Measurements from ENCODE around the gene ZNF469. TPM values are rescaled to one million over a fixed set of nuclear protein-coding genes. Genes with fewer than 3 reads are reported as not detected.

ZNF469 gene
- total and polyA plus RNA-seq, 8 donors, result 0.14 to 2.0 (median 0.34) TPM

GRCh38 chr16:88337538-88337937 lies 45.2 kb upstream of the ZNF469 start:
- TF ChIP-seq CTCF (IDR thresholded peaks at IDR 0.05), result no peak
- WGBS, 2 donors, result 71 to 77% methylated on average over 13 of the region's 13 CpGs
- no peak for FAIRE-seq
- peak in 1 of 6 donors; percentile 12 for DNase-seq
- no peak overlapping the region for H3K4me3 ChIP-seq
- H3K9me3 ChIP-seq, result no peaks in the 10 kb centered on the region
- no peak overlapping the region for H3K27ac ChIP-seq
- no peak for ATAC-seq
- H3K27me3 ChIP-seq, result no peaks in the 10 kb centered on the region
- no peaks in the 10 kb centered on the region for H3K4me1 ChIP-seq
- intact Hi-C loops (cut with DNase I), result no loop called here
- no peaks in the 10 kb centered on the region for H3K36me3 ChIP-seq

GRCh38 chr16:88338111-88338510 lies 44.6 kb upstream of the ZNF469 start:
- no peaks in the 10 kb centered on the region for H3K27me3 ChIP-seq
- FAIRE-seq (no peak), DNase-seq (peak in 2 of 6 donors; percentile 18 to 32), ATAC-seq (no peak)
- WGBS, 2 donors, result 53 to 65% methylated on average over 16 of the region's 16 CpGs
- H3K9me3 ChIP-seq, result no peaks in the 10 kb centered on the region
- no peak overlapping the region for H3K27ac ChIP-seq
- no peak for TF ChIP-seq CTCF (IDR thresholded peaks at IDR 0.05)
- no peak overlapping the region for H3K4me3 ChIP-seq
- intact Hi-C loops (cut with DNase I), result no loop called here
- no peaks in the 10 kb centered on the region for H3K4me1 ChIP-seq
- H3K36me3 ChIP-seq, result no peaks in the 10 kb centered on the region

GRCh38 chr16:88338896-88339295 lies 43.9 kb upstream of the ZNF469 start:
- H3K27me3 ChIP-seq, result no peaks in the 10 kb centered on the region
- TF ChIP-seq CTCF (IDR thresholded peaks at IDR 0.05), result no peak
- H3K9me3 ChIP-seq, result no peaks in the 10 kb centered on the region
- H3K4me3 ChIP-seq, result no peak overlapping the region
- no peaks in the 10 kb centered on the region for H3K36me3 ChIP-seq
- WGBS, 2 donors, result 60 to 72% methylated on average over 7 of the region's 7 CpGs
- FAIRE-seq (no peak), ATAC-seq (no peak), DNase-seq (peak in 2 of 6 donors; percentile 8 to 44)
- intact Hi-C loops (cut with DNase I), result no loop called here
- no peaks in the 10 kb centered on the region for H3K4me1 ChIP-seq
- H3K27ac ChIP-seq, result no peak overlapping the region

- no peak overlapping the region for H3K4me3 ChIP-seq
- H3K36me3 ChIP-seq, result no peaks in the 10 kb centered on the region
- no peak for FAIRE-seq
- DNase-seq, result peak in 2 of 6 donors; percentile 7 to 46
- H3K9me3 ChIP-seq, result no peaks in the 10 kb centered on the region
- 55 to 64% methylated on average over 20 of the region's 20 CpGs for WGBS, 2 donors
- ATAC-seq, result no peak
- intact Hi-C loops (cut with DNase I), result no loop called here
- no peak overlapping the region for H3K27ac ChIP-seq
- H3K4me1 ChIP-seq, result no peaks in the 10 kb centered on the region
- no peak for TF ChIP-seq CTCF (IDR thresholded peaks at IDR 0.05)
- no peaks in the 10 kb centered on the region for H3K27me3 ChIP-seq
Observed at GRCh38 chr16:88339930-88340754, 42.6 kb upstream of the ZNF469 start.

- Histone ChIP-seq H3K4me1 (no peaks in the 10 kb centered on the region), H3K4me3 (no peak overlapping the region), H3K27ac (no peak overlapping the region), H3K36me3 (no peaks in the 10 kb centered on the region), H3K27me3 (no peaks in the 10 kb centered on the region), H3K9me3 (no peaks in the 10 kb centered on the region)
- 73 to 84% methylated on average over 11 of the region's 11 CpGs for WGBS, 2 donors
- no peak for TF ChIP-seq CTCF (IDR thresholded peaks at IDR 0.05)
- ATAC-seq, result no peak
- peak in 2 of 6 donors; percentile 12 to 39 for DNase-seq
- no peak for FAIRE-seq
- intact Hi-C loops (cut with DNase I), result no loop called here
Observed at GRCh38 chr16:88340755-88341150, 42.0 kb upstream of the ZNF469 start.
